ENCODE data around the gene EMX2.

Gene EMX2

DNA sequence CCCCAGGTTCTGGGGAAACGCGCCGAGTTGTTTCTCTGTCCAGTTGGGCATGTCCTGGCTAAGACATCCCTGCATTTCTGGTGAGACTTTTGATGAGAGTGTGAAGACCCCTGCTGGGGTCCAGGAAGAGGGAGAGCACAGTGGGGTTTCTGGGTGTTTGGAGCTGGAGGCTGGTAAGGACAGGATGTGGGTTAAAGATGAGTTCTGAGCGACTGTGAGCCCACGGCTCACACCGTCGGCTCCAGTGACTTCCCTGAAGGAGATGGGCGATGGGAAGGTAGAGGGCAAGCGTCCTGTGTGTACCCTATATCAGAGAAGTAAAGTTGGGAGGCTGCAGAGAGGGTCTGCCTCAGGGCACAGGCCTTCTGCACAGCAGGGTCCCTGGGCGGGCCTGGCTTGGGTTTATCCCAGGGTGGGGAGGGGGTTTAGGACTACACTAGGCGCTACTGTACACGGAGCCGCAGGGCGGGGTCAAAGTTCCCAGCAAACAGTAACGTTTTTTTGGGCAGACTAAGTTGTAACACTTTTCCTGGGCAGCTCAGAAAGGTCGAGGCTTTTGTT, 3.6 kb downstream of the EMX2 start:
- no peaks in the 10 kb centered on the region for H3K9me3 Mint-ChIP-seq
- DNase-seq: no peak
- H3K27ac Mint-ChIP-seq: no peak overlapping the region
- H3K4me1 Mint-ChIP-seq (ENCODE audit: low read depth): peaks cover 38% of the 10 kb centered on the region
- no peak overlapping the region for H3K4me3 Mint-ChIP-seq
- H3K36me3 Mint-ChIP-seq (ENCODE audit: low read depth): no peaks in the 10 kb centered on the region
- peaks cover 88% of the 10 kb centered on the region for H3K27me3 Mint-ChIP-seq

DNA sequence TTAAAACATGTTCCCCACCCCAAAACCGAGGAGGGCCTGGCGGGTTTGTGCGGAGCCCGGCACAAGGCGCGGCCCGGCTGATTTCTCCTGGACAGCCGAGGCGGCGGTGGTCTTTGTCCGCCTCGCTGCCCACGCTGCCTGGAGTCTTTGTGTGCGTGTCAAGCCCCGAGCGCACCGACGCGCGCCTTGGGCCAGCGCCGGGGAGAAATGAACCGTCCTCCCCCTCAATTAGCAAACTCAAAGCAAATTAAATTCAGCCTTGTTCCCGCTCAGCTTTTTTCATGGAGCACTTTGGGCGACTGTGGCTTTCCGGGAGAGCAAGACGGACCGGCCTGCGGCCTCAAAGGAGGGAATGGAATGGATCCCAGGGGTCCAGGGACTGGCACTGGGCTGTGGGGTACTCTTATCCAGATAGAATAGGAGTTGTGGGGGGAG, 4.1 kb downstream of the EMX2 start:
- H3K36me3 Mint-ChIP-seq (ENCODE audit: low read depth): no peaks in the 10 kb centered on the region
- DNase-seq: no peak
- no peaks in the 10 kb centered on the region for H3K9me3 Mint-ChIP-seq
- H3K27me3 Mint-ChIP-seq: peaks cover 88% of the 10 kb centered on the region
- H3K4me3 Mint-ChIP-seq: no peak overlapping the region
- H3K4me1 Mint-ChIP-seq (ENCODE audit: low read depth): peaks cover 37% of the 10 kb centered on the region
- H3K27ac Mint-ChIP-seq: no peak overlapping the region

DNA sequence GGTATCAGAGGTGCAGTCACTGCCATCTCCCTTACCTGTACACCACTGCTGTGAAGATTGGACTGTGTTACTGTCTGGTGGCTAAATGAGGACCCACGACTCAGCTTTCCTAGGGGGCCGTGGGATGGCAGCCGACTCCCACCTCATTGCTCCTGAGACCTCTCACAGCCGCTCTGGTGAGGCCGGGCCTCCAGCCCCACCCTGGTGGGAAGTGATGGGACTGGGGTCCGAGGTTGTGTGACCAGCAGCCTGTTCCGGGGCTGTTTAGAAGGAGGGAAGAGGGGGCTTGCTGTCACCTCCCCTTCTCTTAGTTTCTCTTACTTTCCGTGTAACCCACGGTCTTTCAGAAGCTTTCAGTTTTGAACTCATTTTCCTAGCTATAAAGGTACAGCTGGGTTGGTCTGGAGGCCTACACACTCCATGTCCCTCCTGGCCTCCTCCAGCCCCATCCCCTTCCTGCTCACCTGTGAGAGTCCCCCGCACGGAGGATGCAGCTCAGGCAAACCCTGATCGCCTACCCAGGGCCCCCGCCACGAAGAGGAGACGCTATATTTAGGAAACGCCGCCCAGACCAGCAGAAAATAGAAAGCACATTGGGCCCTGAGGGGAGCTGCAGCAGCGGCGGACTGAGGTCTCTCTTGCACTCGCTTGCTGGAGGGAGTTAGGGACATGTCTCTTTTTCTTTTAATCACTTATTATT, 4.6 kb downstream of the EMX2 start:
- Mint-ChIP-seq H3K4me1 (ENCODE audit: low read depth) (peaks cover 38% of the 10 kb centered on the region), H3K9me3 (no peaks in the 10 kb centered on the region), H3K27ac (no peak overlapping the region), H3K27me3 (peaks cover 88% of the 10 kb centered on the region), H3K36me3 (ENCODE audit: low read depth) (no peaks in the 10 kb centered on the region), H3K4me3 (no peak overlapping the region)
- no peak for DNase-seq

DNA sequence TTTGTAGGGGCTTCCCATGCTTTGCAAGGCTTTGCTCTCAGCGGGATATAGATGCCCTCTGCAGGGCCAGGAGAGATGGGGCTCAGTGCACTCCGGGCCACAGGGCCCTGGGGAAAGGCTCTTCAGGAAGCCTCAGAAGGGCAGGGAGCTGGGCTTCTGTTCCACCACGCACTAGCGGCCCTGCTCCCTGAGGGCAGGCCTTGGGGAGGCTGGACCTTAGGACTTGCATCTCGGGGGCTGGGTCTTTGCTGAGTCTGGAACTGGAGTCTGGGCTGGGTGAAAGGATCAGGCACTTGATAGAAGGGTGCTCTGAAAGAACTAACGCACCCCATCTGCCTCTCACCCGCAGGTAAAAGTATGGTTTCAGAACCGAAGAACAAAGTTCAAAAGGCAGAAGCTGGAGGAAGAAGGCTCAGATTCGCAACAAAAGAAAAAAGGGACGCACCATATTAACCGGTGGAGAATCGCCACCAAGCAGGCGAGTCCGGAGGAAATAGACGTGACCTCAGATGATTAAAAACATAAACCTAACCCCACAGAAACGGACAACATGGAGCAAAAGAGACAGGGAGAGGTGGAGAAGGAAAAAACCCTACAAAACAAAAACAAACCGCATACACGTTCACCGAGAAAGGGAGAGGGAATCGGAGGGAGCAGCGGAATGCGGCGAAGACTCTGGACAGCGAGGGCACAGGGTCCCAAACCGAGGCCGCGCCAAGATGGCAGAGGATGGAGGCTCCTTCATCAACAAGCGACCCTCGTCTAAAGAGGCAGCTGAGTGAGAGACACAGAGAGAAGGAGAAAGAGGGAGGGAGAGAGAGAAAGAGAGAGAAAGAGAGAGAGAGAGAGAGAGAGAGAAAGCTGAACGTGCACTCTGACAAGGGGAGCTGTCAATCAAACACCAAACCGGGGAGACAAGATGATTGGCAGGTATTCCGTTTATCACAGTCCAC, 5.4 kb downstream of the EMX2 start:
- no peak overlapping the region for H3K27ac Mint-ChIP-seq
- H3K4me3 Mint-ChIP-seq: no peak overlapping the region
- H3K27me3 Mint-ChIP-seq: peaks cover 93% of the 10 kb centered on the region
- H3K4me1 Mint-ChIP-seq (ENCODE audit: low read depth): peaks cover 40% of the 10 kb centered on the region
- H3K36me3 Mint-ChIP-seq (ENCODE audit: low read depth): no peaks in the 10 kb centered on the region
- H3K9me3 Mint-ChIP-seq: no peaks in the 10 kb centered on the region
- DNase-seq: no peak

DNA sequence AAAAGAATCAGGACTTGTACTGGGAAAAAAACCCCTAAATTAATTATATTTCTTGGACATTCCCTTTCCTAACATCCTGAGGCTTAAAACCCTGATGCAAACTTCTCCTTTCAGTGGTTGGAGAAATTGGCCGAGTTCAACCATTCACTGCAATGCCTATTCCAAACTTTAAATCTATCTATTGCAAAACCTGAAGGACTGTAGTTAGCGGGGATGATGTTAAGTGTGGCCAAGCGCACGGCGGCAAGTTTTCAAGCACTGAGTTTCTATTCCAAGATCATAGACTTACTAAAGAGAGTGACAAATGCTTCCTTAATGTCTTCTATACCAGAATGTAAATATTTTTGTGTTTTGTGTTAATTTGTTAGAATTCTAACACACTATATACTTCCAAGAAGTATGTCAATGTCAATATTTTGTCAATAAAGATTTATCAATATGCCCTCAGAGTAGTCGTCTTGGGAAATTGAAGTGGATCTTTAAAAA, 6.6 kb downstream of the EMX2 start:
- Mint-ChIP-seq H3K36me3 (ENCODE audit: low read depth) (no peaks in the 10 kb centered on the region), H3K4me3 (no peak overlapping the region), H3K9me3 (no peaks in the 10 kb centered on the region), H3K27ac (no peak overlapping the region), H3K4me1 (ENCODE audit: low read depth) (peaks cover 40% of the 10 kb centered on the region), H3K27me3 (peaks cover 94% of the 10 kb centered on the region)
- no peak for DNase-seq

DNA sequence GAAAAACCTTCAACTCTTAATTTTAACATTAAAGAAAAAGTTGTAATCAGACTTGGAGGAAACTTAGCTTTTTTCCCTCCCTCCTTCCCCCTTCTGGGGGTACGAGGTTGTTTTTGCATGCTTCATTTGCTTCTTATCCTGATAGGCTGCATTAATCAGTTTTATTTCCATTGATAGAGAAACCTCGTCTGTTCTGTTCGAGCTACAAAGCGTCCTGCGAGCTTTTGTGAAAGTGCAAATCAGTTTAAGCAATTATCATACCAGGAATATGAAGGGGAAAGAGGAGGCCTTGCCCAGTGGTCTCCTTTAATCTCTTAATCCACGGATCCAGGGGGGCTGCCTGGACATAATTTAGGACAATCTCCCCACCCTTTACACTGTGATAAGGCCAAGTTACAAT, 7.5 kb downstream of the EMX2 start:
- DNase-seq: no peak
- H3K36me3 Mint-ChIP-seq (ENCODE audit: low read depth): no peaks in the 10 kb centered on the region
- H3K27me3 Mint-ChIP-seq: peaks cover 94% of the 10 kb centered on the region
- no peaks in the 10 kb centered on the region for H3K9me3 Mint-ChIP-seq
- H3K27ac Mint-ChIP-seq: no peak overlapping the region
- H3K4me1 Mint-ChIP-seq (ENCODE audit: low read depth): peaks cover 36% of the 10 kb centered on the region
- no peak overlapping the region for H3K4me3 Mint-ChIP-seq

DNA sequence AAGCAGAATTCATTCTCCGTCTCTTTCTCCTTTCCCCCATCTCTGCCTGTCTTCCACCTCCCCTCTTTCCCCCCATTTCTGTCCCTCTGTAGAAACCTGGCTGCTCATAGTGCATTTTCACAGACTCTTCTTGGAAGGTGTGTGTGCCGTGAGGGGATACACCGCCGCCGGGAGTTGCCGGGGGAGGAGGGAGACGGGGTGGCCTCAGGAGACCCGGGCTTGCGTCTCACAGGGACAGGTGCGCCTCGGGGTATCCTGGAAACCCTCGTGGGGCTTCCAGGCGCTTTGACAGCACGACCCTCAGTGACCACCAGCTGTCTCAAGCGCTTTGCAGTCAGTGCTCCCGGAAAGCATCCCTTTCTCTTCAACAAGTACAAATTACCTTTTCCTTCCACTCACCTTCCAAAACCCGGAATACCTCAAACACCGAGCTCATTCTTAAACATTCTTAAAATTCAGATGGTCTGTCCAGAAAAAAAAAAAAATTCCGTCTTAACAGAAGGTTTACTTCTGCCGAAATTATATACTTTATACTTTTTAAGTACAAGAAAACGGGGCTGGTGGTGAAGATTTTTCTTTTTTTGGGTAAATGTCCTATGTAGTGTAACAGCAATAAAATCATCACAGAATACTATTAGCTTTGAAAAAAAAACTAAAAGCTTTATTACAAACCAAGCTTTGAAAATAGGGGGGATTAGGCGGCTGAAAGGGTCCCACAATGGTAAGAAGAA, 8.2 kb downstream of the EMX2 start:
- peaks cover 98% of the 10 kb centered on the region for H3K27me3 Mint-ChIP-seq
- H3K36me3 Mint-ChIP-seq (ENCODE audit: low read depth): no peaks in the 10 kb centered on the region

DNA sequence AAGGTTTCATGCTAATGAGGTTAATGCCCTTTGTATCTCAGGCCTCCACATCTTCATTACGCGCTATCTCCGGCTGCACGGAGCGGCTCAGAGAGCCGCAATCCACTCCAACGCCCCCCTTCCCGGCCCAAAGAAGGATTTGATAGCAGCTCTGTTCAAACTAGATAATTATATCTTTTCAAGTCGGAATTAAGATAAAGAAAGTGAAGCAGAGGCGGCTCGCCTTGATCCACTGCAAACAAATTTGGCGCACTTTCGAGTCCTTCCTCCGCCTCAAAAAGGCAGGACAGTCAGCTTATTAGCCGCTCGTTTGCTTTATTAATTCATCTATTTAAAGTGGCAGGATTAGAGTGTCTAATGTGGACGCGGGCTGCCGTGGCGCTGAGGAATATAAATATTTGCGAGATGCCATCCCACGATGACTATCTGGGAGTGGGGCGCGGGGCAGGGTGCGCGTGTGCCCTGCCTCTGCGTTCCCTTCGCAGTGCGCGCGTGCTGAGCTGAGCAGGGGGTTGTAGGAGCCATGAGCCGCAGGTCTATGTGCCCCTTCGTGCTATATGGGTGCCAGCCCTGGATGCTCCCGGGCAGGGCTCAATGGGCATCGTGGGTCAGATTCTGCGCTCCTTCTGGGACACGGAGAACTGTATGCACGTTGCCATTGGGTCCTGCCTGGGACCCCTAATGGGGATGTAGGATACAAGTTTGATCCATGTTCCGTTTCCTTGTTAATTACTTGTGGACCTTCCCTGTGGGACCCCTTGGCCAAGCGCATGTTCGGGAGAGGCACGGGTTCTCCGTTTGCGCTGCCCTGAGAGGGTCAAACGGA, 9.0 kb downstream of the EMX2 start:
- DNase-seq: no peak
- H3K4me1 Mint-ChIP-seq (ENCODE audit: low read depth): peaks cover 28% of the 10 kb centered on the region
- H3K9me3 Mint-ChIP-seq: no peaks in the 10 kb centered on the region
- no peaks in the 10 kb centered on the region for H3K36me3 Mint-ChIP-seq (ENCODE audit: low read depth)
- H3K4me3 Mint-ChIP-seq: no peak overlapping the region
- H3K27ac Mint-ChIP-seq: peak overlapping the region; percentile 81
- H3K27me3 Mint-ChIP-seq: peaks cover 98% of the 10 kb centered on the region

More for the DNA sequence above, 8.2 kb downstream of the EMX2 start:
- no peak overlapping the region for H3K27ac Mint-ChIP-seq
- no peak overlapping the region for H3K4me3 Mint-ChIP-seq
- H3K4me1 Mint-ChIP-seq (ENCODE audit: low read depth): peaks cover 33% of the 10 kb centered on the region
- DNase-seq: no peak
- H3K9me3 Mint-ChIP-seq: no peaks in the 10 kb centered on the region

DNA sequence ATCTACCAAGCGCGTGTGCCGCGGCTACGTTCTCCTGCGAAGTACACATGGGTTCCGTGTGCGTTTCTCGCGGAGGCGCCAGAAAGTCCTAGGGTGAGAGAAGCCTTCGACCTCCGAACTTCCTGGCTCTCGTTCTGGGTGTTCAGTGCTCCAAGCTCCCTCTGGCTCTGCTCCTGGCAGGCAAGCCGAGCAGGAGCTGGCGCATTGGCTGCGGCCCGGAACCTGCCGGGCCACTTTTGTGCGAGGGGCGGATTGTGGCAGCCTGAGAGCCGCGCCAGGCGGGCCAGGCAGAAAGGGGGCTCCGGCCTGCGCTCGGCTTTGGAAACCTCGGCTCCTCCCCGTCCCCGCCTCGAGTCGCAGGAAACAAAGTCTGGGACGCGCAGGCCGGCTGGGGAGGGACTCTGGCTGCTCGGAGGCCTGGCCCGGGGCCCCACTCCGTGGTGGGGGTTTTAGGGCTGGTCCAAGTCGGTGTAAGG, 9.6 kb downstream of the EMX2 start:
- no peak for DNase-seq
- Mint-ChIP-seq H3K4me1 (ENCODE audit: low read depth) (peaks cover 27% of the 10 kb centered on the region), H3K27ac (peak overlapping the region; percentile 81), H3K9me3 (no peaks in the 10 kb centered on the region), H3K36me3 (ENCODE audit: low read depth) (no peaks in the 10 kb centered on the region), H3K27me3 (peaks cover 97% of the 10 kb centered on the region), H3K4me3 (no peak overlapping the region)

DNA sequence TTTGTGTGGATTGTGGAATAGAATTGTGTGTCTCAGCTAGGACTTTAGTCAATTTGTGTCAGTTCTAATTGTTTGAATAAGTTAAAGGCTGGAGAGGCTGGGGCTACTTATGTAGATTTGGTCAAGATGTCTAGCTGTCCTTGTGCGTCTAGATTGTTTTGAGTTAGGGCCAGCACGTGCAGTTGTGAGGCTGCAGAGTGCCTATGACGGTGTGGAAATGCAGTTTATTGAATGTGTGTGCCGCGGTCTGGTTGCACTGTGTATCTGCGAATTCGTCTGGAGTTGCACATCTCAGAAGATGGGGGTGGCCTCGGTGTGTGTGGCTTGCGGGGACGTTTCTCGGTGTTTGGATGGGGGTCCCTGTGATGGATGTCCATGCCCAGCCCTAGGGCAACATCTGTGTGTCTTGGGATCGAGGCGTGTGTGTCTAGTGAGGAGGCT, 10.2 kb downstream of the EMX2 start:
- Mint-ChIP-seq H3K27me3 (peaks cover 92% of the 10 kb centered on the region), H3K4me1 (ENCODE audit: low read depth) (peaks cover 22% of the 10 kb centered on the region), H3K27ac (peak overlapping the region; percentile 69), H3K4me3 (no peak overlapping the region), H3K9me3 (no peaks in the 10 kb centered on the region), H3K36me3 (ENCODE audit: low read depth) (no peaks in the 10 kb centered on the region)
- DNase-seq: no peak

DNA sequence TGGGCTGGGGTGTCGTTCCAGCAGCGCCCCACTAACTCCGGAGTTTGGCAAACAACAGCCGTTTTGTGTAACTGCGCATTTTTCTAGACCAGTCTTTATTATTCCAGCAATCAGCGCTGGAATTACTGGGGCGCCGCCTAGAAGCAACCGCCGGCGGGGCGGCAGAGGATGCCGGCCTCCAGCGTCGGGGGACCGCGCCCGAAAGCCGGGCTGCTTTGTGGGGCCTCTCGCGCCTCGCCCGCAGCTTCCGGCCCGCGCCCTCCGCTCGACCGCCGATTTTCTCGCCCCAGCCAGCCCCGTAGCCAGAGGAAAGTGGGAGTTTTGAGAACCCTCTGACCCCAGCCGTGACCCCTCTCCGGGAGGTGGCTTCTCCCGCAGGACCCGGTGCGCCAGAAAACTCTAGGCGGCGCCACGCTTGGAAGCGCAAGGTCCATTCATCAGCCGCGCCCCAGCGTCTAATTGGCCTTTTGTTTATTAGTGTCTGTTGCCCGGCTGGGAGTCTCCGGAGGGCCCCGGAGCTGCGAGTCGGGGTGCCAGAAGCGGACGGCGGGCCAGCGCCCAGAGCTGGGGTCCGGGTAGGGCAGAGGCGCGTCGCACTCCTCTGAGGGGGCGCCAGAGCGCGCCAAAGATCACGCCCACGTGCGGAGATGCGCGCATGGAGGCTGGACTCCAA, 10.7 kb downstream of the EMX2 start:
- DNase-seq: no peak
- Mint-ChIP-seq H3K27ac (no peak overlapping the region), H3K9me3 (no peaks in the 10 kb centered on the region)

DNA sequence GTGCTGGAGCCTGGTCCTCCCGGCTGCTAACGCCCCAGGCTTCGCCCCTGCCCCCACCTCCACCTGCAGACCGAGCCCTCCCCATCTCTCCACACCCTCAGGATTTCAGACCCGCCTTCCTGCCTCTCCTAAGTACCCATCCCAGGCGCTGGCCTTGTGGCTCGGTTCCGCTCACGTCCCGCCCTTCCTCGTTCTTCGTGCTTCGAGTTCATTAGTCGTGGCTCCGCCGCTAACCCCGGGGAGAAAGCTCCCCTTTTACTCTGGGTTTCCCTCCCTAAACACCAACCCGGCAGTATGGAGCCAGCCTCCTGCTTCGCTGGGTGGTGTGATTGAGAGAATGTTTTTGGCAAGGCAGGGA, 11.2 kb downstream of the EMX2 start:
- no peak for DNase-seq
- no peak overlapping the region for H3K4me3 Mint-ChIP-seq
- H3K9me3 Mint-ChIP-seq: no peaks in the 10 kb centered on the region
- peaks cover 14% of the 10 kb centered on the region for H3K4me1 Mint-ChIP-seq (ENCODE audit: low read depth)
- H3K27me3 Mint-ChIP-seq: peaks cover 88% of the 10 kb centered on the region
- no peaks in the 10 kb centered on the region for H3K36me3 Mint-ChIP-seq (ENCODE audit: low read depth)
- H3K27ac Mint-ChIP-seq: peak overlapping the region; percentile 11

More for the DNA sequence above, 10.7 kb downstream of the EMX2 start:
- Mint-ChIP-seq H3K27me3 (peaks cover 91% of the 10 kb centered on the region), H3K4me3 (no peak overlapping the region), H3K4me1 (ENCODE audit: low read depth) (peaks cover 17% of the 10 kb centered on the region), H3K36me3 (ENCODE audit: low read depth) (no peaks in the 10 kb centered on the region)

DNA sequence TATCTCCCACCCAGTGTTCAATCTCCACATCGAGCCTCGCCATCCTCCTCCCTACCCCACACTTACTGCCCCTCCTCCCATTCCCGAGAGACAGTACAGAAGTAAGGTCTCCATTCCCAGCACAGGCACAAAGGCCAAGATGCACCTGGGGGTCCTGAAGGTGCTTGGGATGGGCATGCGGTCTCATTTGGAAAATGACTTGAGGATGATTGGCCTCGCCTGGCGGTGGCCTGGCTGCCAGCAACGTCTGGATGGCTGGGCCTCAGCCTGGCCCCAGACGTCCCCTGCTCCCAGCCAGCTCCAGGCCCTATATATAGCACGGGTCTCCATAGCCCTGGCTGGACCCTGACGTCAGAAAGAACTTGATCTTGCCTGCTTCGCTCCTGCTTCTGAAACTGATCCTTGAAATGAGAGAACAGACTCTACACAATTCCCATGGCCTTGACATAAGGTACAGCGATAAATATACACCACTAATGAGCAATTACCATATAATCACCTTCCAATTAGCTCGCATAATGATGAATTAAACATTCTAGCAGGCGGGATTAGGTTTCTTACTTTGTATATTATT, 11.8 kb downstream of the EMX2 start:
- Mint-ChIP-seq H3K27ac (peak overlapping the region; percentile 11), H3K36me3 (ENCODE audit: low read depth) (no peaks in the 10 kb centered on the region), H3K27me3 (peaks cover 83% of the 10 kb centered on the region), H3K4me1 (ENCODE audit: low read depth) (peaks cover 14% of the 10 kb centered on the region), H3K4me3 (no peak overlapping the region), H3K9me3 (no peaks in the 10 kb centered on the region)
- no peak for DNase-seq

Data from activated T-cell treated with anti-CD3 and anti-CD28 coated beads, Interleukin-2, amount 50 U/mL, for 24 hours (primary cell).